Stimulated activated CD8-positive, alpha-beta memory T cell treated with anti-CD3 and anti-CD28 coated beads, Interleukin-15, amount 100 ng/mL, for 4 hours (primary cell): ENCODE results near the gene WWOX.

Source experiments
- DNase-seq, 2 donors: peaks; one replicate each; pipeline ENCODE4 v3.0.0-alpha.2; 2020; ENCODE audit warnings: low read depth in 2 of 2

Gene WWOX

GRCh38 chr16:78105517-78105916 is 6.1 kb downstream of the WWOX start:
- no peak for DNase-seq

- no peak for DNase-seq
Observed at GRCh38 chr16:78106686-78107085, 7.2 kb downstream of the WWOX start.

- no peak for DNase-seq
Observed at GRCh38 chr16:78108451-78108850, 9.0 kb downstream of the WWOX start.

GRCh38 chr16:78113258-78113657 is 13.8 kb downstream of the WWOX start:
- no peak for DNase-seq

GRCh38 chr16:78115659-78116058 is 16.2 kb downstream of the WWOX start:
- no peak for DNase-seq

GRCh38 chr16:78116946-78117345 is 17.5 kb downstream of the WWOX start:
- DNase-seq, result no peak

GRCh38 chr16:78117391-78117790 is 17.9 kb downstream of the WWOX start:
- DNase-seq, result no peak

GRCh38 chr16:78118469-78119025 is 19.1 kb downstream of the WWOX start:
- DNase-seq, result no peak

GRCh38 chr16:78122774-78123315 is 23.4 kb downstream of the WWOX start:
- DNase-seq, result no peak

GRCh38 chr16:78125112-78125844 is 25.8 kb downstream of the WWOX start:
- no peak for DNase-seq

GRCh38 chr16:78126662-78127061 is 27.2 kb downstream of the WWOX start:
- no peak for DNase-seq

GRCh38 chr16:78127130-78127529 is 27.7 kb downstream of the WWOX start:
- no peak for DNase-seq

GRCh38 chr16:78128913-78129312 is 29.5 kb downstream of the WWOX start:
- DNase-seq, result no peak

- no peak for DNase-seq
Observed at GRCh38 chr16:78129349-78129748, 29.9 kb downstream of the WWOX start.

GRCh38 chr16:78130083-78130608 is 30.7 kb downstream of the WWOX start:
- no peak for DNase-seq

- no peak for DNase-seq
Observed at GRCh38 chr16:78130950-78131349, 31.5 kb downstream of the WWOX start.

- no peak for DNase-seq
Observed at GRCh38 chr16:78133919-78134318, 34.5 kb downstream of the WWOX start.

GRCh38 chr16:78134944-78135619 is 35.6 kb downstream of the WWOX start:
- DNase-seq, result no peak

GRCh38 chr16:78137179-78137578 is 37.7 kb downstream of the WWOX start:
- no peak for DNase-seq

GRCh38 chr16:78137782-78138616 is 38.5 kb downstream of the WWOX start:
- no peak for DNase-seq

- DNase-seq, result no peak
Observed at GRCh38 chr16:78140818-78141466, 41.5 kb downstream of the WWOX start.
